Measurements from ENCODE around the gene SPOPL.
"Not testable (repeated sequence)": the region's sequence is repeated elsewhere in the genome, so short reads cannot be mapped to it uniquely, and the experiment has no call there.

Gene SPOPL

GRCh38 chr2:138495384-138495783, 6.2 kb upstream of the SPOPL start:
- DNase-seq: no peak

DNA sequence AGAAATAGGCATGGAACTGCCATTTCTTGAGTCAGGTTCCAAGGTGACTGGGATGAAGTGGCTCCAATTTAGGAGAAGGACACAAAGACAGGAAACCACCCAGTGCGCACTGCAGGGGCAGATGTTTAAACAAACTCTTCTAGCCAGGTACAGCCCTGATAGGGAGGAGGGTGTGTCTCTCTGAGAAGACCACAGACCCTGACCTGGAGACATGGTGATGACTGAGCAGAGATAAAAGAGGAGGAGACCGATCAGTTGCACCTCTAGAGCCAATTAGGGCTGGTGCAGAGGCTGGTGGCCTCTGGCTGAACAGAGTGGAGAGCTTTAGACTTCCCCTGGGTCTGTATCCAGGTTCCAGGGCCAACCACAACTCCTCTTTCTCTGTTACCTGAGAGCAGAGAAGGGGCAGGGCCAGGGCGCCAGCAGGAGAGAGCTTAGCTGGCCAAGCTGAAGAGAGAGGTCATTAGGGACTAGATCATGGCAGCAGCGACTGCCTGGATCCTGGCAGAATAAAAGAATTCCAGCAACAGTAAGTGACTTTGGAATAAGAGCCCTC, 5.4 kb upstream of the SPOPL start:
- DNase-seq: no peak

- DNase-seq: no peak
Observed at GRCh38 chr2:138497294-138497693, 4.3 kb upstream of the SPOPL start.

DNA sequence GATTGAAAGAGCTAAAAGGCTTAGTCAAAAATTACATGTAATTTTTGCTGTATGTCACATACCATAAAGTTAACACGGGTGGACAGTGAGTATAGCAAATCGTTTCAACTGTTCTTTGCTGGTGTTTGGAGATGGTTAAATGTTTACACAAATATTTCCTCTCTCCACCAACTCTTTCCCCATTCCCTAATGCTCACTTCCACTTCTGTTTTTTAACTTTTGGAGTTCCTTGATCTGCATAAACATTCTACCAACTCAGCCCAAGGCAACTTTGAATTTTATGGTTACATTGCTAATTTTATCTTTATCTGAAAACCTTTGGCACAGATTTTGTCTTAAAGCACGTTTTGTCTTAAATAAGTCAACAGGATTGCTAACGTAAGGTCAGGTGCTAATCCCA, 1.9 kb upstream of the SPOPL start:
- DNase-seq: no peak

- no peak for DNase-seq
Observed at GRCh38 chr2:138500592-138501424, 762 bp upstream of the SPOPL start.

DNA sequence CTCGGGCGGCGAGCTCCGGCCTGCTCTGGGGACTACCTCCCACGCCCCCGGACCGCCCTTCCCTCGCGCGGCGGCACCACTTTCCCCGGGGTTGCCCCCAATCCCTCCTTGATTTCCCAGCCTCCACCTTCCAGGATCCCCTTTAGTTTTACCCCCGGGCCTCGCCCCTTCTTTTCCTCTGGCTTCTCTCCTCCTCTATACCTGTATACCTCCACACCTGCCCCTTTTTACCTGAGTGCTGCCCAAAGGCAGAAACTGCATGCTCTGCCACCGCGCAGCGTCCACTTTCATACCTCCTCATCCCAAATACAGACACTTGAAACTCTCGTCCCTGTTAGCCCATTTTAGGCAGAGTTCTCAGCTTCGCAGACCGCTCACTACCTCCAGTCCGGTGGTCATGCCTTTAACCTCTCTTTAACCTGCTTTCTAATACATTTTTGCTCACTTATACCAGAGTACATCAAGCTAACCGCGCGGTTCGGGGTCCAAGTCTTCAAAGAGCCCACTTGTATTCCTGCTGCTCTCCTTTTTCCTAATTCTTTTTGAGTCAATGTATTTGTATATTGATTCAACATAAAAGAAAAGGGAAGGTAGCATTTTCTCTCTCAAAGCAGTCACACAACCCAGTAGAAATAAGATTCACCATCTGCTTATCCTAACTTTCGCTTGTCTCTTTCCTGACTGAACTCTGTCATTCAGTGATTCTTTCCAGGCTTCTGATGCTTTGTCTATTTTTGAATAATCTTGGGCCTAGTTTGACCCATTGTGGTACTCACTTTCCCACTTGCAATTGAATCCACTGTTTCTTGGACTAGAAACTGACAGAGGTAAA, 901 bp downstream of the SPOPL start:
- DNase-seq: no peak

GRCh38 chr2:138503087-138503442, 1.5 kb downstream of the SPOPL start:
- peak; percentile 29 for DNase-seq

DNA sequence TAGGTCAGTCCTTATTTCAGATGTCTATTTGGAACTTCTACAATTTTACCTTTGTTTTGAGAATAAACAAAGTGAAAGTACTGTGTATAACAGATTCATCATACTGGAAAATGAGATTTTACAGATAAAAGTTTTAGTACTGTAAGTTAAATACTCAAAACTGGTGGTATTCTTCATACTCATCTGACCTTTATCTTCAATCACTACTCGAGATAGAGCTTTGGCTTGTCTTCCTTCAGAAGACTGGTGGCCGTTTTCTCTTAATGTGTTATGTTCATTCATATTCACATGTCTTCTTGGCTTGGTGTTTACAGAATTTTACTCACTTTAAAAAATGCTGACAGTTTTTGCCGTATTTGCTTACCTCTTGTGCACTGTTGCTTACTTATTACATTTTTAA, 2.1 kb downstream of the SPOPL start:
- DNase-seq: no peak

- no peak for DNase-seq
Observed at GRCh38 chr2:138504092-138504491, 2.5 kb downstream of the SPOPL start.

DNA sequence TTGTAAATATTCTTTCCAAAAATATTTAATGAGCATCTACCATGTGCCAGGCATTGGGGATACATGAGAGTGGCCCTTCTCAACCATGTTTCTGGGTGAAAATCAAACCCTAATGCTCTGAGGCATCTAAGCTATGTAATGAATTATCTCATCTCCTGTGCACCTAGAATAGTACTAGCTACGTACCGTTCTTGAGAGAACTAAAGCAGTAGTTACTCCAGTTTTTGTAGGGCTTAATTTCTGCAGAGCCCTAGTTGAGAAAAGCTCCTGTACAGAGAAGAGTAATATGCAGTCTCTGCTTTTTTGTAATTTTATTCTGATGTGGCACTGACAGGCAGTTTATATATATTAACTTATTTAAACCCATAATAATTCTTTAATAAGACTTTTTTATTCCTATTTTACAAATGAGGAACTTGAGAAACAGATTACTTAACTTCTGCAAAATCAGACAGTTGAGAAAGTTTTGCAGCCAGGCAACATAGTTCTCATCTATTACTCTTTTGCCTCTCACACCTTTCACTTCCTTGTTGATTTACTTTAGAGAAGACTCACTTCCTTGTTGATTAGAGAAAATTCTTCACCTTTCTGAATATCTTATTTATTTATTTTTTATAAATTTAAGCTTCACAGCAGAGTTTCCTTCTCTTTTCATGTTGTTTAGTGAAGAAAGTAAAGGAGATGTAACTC, 3.1 kb downstream of the SPOPL start:
- DNase-seq: no peak

DNA sequence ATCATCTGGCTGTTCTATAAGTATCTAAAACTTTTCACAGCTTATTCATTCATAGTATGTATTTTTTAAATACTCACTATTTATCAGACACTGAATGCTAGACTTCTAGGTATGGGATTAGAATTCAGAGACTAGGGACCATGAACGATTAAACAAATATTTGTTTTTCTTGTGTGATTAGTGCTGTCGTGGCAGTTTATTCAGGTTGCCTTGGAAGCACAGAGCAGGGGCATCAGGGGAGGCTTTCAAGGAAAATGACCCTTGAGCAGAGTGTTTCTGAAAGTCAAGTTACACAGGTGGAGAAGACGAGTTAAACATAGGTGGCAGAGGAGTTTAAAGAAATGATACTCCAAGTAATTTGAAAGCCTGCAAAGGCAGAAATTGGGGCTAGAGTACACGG, 5.7 kb downstream of the SPOPL start:
- no peak for DNase-seq

DNA sequence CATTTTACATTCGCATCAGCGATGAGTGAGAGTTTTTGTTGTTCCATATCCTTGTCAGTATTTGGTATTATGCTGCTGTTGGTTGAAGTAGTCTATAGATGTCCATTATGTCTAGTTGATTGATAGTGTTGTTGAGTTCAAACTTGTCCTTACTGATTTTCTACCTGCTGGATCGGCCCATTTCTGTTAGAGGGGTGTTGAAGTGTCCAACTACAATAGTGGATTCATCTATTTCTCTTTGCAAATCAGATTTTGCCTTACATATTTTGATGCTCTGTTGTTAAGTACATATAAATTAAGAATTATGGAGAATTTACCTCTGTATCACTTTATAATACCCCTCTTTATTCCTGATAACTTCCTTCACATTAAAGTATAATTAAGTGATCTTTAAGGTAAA, 8.7 kb downstream of the SPOPL start:
- no peak for DNase-seq

DNA sequence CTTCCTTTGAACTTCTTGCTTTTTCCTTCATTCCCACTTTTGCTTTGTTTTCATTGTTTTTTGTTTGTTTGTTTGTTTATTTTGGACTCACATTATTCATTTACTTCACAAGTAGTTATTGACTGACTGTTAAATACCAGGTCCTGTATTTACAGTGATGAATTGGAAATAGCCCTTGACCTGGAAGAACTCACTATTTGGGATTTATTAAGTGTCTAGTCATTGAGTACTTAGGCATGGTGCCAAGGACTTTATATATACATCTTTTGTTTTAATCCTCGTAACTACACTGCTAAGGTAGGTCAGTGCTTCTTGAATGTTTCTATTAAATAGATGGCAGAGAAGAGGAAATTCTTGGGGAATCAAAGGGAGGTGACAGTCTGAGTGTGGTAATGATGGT, 11.1 kb downstream of the SPOPL start:
- DNase-seq: no peak

DNA sequence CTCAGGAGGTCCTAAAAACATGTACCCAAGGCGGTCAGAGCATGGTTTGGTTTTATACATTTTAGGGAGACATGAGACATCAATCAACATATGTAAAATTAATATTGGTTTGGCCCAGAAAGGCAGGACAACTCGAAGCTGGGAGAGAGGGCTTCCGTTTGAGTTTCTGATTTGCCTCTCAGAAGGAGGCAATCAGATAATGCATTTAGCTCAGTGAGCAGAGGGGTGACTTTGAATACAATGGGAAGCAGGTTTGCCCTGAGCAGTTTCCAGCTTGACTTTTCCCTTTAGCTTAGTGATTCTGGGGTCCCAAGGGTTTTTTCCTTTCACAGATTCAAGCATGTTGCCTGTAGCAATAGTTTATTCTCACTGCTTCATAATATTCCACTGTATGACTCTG, 12.6 kb downstream of the SPOPL start:
- no peak for DNase-seq

DNA sequence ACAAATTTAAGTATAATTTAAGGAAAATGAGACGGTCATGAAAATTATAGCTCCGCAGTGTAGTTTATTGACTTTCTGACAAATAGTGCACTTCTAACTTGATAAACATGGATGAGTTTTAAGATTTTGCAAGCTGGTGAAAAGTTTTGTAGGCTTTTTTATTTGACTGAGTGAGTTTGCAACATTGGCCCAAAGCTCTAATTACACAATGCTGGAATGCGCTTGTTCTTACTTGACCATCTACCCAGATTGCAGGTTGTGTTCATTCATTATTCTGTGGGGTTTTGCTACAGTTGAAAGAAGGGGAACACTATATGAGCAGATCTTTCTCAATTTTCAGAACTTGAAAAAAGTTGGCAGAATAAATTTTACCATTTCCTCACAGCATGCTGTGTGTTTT, 13.5 kb downstream of the SPOPL start:
- DNase-seq: no peak

- DNase-seq: peak; percentile 23
Observed at GRCh38 chr2:138516030-138516704, 14.6 kb downstream of the SPOPL start.

DNA sequence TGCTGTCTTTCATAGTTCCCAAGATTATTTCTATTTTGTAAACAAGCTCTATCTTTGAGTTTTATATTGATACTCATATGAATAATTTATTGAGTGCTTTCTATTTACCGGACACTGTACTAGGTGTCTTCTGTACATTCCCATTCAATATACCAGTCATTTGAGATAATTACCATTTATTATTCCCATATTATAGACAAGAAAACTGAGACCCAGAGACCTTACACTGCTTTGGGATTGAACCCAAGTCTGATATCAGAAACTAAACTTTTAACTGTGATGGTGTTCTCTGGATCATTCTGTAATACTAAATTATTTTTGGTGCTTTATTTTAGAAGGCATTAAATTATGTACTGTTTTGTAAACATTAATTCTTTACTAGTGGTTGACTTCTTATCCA, 17.3 kb downstream of the SPOPL start:
- DNase-seq: no peak

GRCh38 chr2:138521821-138522220, 20.3 kb downstream of the SPOPL start:
- no peak for DNase-seq

DNA sequence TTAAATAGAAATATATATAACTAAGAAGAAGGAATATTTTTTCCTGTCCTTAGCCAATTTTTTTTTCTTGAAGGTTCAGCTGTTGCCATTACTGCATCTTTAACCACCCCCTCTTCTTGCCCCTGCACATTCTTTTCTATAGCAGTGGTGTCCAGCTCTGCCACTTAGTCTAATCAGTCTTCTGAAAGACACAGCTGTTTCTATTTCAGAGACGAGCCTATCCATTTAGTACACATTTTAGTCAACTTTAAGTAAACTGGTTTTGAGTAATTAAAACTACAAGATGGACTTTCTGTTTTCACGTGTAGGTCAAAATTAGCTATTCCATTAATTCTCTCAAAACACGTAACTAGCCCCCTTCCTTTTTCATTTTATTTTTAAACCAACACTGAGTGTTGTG, 21.0 kb downstream of the SPOPL start:
- DNase-seq: no peak

DNA sequence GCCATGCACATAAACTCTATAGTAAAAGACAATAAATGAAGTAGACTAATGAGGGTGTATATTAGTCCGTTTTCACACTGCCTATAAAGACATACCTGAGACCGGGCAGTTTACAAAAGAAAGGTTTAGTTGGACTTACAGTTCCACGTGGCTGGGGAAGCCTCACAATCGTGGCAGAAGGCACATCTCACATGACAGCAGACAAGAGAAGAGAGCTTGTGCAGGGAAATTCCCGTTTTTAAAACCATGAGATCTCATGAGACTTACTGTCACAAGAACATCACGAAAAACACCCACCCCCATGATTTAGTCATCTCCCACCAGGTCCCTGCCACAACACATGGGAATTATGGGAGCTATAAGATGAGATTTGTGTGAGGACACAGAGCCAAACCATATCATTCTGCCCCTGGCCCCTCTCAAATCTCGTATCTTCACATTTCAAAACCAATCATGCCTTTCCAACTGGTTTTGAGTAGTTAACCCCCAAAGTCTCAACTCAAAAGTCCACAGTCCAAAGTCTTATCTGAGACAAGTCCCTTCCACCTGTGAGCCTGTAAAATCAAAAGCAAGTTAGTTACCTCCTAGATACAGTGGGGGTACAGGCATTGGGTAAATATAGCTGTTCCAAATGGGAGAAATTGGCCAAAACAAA, 21.6 kb downstream of the SPOPL start:
- not testable (repeated sequence) for DNase-seq

DNA sequence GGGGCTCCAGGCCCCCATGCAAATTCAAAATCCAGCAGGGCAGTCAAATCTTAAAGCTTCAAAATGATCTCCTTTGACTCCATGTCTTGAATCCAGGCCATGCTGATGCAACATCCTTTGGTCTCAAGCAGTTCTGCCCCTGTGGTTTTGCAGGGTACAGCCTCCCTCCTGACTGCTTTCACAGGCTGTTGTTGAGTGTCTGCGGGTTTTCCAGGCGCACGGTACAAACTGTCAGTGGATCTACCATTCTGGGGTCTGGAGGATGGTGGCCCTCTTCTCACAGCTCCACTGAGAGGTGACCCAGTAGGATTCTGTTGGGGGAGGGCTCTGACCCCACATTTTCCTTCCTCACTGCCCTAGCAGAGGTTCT, 22.1 kb downstream of the SPOPL start:
- DNase-seq: not testable (repeated sequence)

GRCh38 chr2:138524353-138524752, 22.8 kb downstream of the SPOPL start:
- DNase-seq: not testable (repeated sequence)

Measured in CD4-positive, alpha-beta T cell treated with Interleukin-12 subunit alpha and Interleukin-12 subunit beta, for 1 hour (primary cell).